ENCODE results near the gene TSPAN11.

The TSPAN11 gene

DNA sequence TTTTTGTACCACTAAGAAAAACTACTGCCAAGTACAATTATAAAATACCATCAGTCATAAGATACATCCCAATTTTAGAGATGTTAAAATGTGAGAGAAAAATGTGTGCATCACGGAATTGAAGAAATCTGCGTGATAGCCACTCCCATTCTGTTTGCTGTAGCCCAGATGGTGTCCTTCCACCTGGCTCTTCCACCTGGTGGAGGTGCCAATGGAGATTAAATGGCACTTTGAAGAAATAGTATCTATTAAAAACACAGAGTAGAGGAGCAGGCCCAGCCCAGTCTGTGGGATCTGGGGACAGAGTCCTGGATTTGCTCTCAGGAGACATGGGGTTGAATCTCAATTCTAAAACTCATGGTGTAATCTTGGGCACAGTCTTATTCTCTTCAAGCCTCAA lies 35.5 kb downstream of the TSPAN11 start:
- no peak for DNase-seq

DNA sequence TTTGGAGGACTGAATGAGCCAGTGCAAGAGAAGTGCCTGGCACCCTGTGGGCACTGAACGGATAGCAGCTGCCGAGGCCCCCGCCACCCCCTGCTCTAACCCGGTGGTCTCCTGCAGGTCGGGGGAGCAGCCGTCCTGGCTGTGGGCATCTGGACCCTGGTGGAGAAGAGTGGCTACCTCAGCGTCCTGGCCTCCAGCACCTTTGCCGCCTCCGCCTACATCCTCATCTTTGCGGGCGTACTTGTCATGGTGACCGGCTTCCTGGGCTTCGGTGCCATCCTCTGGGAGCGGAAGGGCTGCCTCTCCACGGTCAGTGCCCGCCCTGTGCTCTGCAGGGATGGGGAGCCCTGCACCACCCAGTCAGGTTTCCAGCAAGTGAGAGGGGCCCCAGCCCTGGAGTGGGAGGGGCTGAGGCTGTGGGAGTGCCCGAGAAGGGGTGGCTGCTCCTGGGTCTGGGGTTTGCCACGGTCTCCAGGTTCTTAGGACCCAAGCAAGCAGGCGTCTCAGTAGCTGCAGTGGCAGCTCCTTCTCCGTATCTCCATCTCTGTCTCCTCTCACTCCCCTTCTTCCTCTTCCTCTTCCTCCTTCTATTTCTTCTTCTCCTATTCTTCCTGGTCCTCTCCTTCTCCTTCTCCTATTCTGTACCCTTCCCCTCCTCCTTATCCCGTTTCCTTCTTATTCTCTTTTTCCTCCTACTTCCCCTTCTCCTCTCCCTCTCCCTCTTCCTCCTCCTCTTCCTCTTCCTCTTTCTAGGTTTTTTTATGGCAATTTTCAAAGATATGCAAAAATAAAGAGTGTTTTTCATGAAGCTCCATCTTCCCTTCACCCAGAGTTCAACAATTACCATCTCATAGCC lies 37.4 kb downstream of the TSPAN11 start:
- no peak for DNase-seq

DNA sequence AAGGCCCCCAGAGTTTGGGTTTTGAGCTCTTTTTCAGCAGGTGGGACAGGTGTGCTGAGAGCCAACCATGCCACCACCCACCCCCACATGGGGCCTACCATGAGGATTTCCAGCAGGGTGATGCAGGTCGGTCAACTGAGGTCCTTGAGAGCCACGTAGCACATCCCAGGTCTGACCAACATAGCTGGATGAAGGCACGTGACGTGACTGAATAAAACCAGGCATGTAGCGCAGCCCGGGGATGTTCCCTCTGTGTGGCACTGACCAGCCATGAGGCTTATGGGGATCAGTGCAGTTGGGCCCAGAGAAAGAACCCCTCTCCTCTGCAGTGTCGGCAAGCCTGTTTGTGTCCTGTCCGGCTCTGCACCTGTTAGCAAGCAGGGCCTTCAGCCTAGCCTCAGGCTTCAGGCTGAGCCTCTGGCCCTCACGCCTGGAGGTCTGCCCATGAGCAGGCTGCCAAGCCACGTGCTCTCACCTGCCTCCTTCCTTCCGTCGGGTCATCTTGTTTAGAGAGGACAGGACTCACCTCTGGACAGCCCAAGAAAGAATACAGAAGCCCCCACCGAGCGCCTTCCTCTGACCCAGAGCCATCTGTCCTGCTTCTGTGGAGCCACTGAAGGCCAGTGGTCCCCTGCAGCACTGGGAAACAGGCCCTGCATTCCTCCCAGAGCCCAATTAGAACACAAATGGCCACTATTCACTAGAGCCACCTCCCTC lies 38.5 kb downstream of the TSPAN11 start:
- DNase-seq, result no peak

DNA sequence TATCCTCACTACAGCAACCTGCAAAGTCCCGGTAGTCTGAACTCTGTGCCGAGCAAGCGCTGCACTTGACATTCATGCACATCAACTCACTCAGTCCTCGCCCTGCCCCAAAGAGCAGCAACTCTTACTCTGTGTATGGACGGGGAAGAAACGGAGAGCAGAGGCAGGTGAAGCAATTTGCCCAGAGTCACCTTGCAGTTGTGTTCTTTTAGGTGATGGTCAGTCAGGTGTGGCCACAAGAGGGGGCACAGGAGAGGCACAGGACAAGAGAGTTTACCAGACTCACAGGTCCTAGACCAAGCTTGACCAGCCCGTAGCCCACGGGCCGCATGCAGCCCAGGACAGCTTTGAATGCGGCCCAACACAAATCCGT lies 39.1 kb downstream of the TSPAN11 start:
- no peak for DNase-seq

DNA sequence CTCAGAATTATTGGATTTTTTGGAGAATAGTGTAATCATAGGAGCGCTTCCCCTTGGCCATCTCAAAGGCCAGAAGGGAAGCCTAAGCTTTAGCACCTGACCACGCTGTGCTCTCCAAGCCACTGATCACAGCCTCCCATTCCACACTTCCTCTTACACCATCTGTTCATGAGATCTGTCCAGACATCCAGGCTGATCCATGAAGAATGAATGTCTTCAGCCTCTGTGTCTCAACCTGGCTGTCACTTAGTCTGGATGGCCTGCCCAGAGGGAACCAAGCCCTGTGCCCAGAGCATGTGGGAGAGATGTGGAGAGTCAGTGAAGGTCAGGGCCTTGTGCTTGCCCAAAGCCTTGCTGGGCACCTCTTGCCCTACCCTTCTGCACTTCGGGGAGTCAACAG lies 40.5 kb downstream of the TSPAN11 start:
- no peak for DNase-seq

DNA sequence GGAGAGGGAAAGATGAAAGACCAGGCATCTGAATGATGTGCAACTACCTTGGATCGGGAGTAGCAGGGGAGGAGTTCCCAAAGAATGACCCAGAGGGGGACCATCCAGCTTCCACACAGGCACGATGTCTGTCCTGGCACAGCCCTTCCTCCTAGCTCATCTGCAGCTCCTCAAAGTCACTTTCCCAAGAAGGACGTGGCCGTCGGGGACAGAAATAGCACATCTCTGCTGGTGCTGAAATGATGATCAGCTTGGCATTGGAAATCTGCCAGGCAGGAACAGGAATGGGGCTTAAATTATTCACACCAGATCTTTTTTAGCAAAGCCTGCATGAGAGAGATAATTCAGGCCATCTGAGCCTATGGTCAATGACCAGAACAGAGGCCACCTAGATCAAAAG lies 41.7 kb downstream of the TSPAN11 start:
- no peak for DNase-seq

DNA sequence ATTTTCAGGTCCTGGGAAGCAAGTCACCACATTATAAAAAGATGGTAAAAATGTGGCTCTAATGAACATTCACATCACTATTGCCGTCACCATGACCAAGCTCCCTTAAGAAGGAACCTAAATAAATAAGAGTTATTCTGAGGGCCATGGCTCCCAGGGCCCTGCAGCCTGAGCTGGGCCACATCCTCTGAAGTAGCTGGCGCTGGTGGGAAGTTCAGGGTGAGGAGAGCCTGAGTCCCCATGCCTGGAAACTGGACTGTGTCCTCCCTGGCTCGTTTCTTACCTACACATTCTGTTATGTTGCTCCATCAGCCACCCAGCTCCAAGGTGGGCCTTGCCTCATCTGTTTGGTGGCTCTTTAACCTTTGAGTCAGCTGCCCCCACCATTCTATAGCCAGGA lies 42.5 kb downstream of the TSPAN11 start:
- DNase-seq, result no peak

DNA sequence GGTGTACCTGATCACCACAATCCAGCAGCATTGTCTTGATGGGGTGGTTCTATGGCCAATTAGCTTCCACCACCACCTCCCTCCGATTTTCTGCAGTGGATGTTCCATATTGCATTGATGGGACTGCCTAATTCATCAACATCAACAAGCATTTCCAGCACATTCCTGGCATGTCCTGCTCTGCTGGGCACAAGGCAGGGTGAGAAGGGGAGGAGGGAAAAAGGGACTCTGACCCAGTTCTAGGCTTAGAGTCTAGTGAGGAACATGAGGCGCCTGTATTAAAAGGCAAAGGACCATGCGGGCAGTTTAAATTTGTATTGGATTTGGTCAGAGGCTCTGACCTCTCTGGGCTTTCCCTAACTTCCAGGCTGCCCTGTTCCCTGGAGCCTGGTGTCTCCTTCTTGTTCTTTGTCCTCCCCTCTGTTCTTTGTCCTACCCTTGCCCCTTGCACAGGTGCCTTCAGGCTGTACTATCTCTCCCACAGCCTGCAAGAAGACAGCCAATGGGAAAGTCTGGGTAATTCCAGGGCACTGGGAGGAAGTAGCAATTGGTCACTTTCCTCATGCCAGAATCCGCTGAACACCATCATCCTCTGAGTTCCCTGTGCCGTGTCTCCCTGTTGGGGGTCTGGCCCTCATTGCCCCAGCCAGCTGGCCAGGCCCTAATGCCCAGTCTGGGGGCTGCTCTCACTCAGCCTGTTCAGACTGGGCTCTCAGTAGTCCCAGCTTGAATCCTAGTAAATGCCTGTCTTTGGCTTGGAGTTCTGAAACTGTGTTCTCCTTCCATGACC lies 43.3 kb downstream of the TSPAN11 start:
- no peak for DNase-seq

DNA sequence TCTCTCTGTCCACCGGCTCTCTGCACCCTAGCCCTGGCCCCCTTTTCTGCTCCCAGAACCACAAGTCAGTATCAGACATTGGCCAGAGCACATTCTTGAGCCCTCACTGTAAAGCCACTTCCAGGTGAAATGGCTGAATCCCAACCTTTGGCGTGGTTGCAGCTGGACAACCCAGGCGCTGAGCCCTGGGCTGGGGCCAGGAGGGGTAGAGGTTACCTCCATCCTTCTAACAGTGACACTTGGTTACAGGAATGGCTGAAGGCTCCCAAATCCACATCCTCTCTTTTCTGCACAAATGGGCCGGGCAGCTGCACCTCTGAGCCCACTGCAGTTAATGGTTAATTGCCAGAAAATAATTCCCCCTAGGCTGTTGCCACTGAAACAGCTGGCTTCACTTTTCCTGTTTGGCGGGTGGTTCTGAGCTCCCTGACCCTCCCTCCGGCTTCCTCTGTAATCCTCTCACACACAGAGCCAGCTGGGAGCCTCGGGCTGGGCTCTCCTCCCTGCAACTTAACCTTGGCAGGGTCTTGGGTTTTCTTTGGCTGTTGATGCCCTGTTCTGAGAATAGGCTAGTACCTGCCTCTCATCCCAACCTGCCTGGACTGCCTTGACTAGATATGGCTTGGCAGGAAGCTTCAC lies 44.1 kb downstream of the TSPAN11 start:
- DNase-seq, result no peak

DNA sequence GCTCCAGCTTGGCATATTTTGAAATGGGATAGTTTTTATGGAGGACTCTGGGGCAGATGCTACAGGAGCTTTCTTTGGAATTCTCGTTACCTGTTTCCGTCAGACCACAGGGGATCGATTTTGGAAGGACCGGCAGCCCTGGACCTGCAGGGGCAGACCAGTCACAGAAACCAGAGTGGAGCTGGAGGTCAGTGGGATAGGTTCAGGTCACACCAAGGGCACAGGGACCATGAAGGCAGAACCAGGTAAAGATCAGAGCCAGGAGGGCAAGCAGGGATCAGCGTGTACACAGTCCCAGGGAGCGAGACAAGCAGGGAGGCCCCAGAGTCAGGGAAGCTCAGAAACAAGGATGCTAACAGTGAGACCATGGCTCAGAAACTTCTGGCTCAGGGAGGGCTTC lies 45.5 kb downstream of the TSPAN11 start:
- DNase-seq, result no peak

DNA sequence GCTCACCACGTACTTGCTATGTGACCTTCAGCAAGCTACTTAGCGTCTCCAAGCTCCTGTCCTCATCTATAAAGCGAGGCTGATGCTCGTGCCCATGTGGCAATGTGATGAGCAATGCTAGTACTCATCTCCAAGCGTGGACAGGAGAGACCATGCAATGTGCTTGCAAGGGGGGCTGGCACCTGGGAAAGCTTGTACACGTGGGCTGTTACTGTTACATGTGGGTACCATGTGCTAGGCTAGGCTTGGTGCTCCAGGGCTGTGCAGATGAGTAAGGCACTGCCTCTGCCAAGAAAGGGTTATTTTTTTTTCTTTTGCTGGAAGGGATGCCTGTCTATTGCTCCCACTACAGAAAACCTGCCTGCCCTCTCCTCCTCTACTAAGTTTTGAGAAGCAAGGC lies 46.6 kb downstream of the TSPAN11 start:
- no peak for DNase-seq

DNA sequence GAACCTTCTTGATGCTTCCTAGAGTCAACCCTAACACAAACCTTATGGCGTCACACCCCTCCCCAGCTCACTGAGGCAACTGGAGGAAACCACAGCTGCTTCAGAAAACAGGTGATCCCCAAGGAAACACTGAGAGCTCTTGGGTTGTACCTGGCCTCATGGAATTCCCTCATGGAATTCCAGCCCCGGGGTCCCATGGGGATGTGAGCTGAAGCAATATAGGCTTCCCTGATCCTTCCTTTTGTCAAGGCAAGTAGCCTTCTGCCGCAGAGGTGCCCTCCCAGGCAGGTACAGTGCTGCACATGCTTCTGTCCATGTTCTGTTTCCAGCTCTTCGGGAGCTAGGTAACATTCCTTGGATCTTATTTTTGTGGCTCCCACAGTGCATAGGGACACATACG lies 47.3 kb downstream of the TSPAN11 start:
- DNase-seq, result no peak

DNA sequence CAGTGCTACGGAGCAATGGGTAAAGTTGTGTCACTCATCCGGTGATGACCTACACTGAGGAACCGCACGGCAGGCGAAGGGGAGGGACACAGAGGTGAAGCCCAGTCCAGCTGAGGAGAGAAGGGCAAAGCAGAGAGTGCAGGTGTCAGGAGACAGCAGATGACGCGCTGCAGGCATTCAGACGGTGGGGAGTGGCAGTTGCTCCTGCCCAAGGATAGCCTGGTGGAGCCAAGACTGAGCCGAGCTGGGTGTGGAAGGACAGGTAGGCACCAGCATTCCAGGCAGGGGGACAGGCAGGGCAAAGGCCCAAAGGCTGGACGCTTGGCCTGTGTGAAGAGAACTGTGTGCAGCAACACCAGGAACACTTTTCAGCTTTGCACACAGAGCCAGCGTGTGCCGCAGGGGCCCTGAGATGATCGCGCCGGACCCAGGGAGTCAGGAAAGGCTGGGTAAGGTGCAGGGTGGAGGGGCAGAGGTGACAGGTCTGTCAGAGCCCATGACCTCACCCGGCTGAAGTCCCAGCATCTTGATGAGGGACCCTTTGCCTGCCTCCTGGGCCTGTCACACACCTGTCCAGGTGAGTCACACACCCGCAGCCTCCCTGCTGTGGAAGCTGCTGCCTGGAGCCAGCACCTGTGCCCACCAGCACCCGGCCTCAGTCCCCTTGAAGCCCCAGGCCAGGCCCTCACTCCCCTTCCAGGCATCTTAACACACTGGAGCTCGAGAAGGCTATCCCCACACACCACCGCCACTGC lies 48.4 kb downstream of the TSPAN11 start:
- no peak for DNase-seq

DNA sequence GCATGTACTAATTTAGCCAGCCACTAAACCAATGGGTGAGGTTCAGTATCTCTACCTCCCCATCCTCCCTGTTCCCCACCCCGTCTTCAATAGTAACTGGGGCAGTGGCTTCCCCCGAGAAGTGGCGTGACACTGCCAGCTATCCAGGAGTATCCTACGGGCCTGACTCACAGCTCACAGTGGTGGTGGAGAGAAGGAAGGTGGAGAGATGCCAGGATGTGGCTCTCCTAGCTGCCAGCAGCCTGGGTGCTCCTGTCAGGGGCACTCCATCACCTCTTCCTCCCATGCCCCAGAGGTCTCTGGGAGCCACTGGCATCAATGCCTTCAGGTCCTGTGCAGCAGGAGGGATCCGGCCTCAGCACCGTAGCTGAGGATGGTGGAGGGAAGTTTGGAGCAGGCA lies 49.0 kb downstream of the TSPAN11 start:
- DNase-seq, result no peak

DNA sequence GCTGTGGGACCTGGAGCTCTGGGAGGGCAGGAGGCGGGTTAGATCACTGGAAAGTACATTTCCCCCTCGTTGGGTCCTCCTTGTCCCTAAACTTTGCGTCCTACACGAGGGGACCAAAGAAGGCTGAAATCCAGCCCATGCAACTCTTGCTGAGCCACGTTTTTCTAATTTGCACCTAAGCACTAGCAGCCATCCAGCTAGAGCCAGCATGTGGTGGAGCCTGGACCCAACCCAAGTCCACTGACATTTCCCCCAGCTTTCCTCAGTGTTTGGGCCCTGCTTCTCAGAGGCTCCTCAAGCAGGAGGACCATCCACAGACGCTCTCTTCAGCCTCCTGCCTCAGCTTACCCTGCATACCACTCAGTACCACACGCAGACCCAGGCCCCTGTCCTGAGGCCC lies 49.7 kb downstream of the TSPAN11 start:
- DNase-seq, result no peak

DNA sequence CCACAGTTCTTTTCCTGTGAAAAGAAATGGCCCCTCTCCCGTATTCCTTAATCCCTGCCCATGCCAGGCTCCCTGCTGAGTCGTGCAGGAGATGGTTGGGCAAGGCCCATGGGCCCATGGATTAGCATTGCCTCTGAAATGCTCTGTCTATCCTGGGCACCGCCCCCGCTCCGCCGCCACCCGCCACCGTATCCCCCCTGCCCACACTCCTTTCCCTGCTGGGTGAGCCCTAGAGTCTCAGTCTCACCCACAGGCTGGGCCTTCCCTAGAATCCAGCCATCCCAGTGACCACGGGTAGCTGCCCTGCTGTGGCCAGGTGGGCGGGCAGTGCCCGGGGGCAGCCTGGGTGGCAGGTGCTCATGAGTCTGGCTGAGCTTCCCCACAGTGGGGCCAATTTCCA lies 50.6 kb downstream of the TSPAN11 start:
- no peak for DNase-seq

DNA sequence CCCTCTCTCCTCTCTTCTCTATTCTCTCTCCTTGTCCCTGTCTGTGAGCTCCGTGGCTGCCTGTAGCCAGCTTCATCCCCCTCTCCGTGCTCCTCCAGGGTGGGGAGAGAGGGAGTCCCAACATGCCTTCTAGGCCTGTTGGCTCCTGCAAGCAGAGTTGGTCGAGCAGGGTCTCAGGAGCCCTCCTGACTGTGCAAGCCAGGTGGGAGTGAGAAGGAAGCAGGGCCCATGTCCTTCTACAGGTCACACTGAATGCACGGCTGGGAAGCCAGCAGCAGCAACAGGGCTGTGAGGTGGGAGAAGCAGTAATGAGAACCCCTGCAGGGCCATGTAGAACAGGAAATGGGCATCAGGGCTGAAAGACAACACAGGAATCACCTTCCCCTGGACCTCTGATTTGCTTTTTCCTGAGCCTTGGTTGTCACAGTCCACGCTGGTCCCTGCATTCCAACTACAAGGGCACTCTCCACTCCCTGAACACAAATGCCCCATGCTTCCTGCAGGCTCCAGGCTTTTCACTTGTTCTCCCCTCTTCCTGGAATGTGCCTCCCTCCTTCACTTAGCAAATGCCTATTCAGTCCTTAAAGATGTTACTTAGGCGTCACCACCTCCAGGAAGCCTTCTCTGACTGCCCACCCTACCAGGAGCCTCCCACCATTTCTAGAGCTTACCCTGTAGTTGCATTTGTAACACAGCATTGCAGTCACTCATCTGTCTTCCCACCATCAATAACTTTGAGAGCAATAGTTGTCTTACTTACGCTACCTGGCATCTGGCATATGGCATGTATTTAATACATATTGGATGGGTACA lies 51.2 kb downstream of the TSPAN11 start:
- DNase-seq, result no peak

DNA sequence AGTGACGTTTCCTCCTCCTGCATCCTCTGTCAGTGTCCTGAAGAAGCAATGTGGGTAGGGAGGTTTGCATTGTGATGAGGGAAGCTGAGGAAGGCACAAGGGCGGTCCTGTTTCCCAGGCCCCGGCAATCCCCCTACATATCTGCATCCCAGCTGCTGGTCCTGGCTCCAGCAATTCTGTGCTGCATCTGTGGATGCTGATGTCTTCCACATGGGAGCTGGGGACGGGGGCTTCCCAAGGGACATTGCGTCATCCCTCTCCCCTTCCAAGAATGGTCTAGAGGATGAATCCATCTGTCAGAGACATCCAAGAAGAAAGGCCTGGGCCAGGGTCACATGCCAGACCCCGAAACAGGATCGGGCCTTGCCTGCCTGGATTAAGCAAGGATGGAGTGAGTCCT lies 52.1 kb downstream of the TSPAN11 start:
- DNase-seq, result no peak

DNA sequence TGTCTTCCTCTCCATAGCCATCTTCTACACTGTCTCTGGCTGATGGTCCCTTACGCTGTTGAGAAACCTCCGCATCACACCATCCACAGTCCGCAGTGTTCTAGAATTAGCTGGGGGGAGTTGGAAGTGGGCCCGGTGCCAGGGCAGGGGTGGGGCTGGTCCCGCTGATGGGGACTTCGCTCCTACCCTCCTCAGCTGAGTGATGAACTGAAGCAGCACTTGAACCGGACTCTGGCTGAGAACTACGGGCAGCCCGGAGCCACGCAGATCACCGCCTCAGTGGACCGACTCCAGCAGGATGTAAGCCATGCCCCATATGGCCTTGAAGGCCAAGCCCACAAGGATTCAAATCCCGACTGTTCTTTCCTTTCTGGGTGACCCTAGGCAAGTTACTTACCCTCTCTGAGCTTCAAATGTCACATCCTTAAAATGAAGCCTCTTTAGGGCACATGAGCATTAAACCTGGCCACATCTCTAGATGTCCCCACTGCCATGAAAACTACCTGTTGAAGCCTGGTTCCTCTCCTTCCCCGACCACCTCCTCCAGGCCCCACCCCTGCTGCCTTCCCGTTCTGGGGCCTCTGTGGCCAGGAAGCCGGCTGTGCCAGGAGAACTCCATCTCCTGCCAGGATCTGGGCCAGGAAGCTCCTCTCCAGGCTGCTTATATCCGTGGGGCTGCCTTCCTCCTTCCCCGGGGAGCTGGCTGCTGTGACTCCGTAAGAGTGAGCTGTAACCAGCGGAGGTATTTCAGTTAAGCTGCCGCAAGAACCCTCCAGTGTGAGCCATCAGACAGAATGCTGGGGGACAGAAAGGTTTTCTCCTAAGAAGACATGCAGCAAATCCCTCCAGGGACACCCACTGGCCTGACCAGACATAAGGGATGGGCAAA lies 53.1 kb downstream of the TSPAN11 start:
- DNase-seq, result no peak

DNA sequence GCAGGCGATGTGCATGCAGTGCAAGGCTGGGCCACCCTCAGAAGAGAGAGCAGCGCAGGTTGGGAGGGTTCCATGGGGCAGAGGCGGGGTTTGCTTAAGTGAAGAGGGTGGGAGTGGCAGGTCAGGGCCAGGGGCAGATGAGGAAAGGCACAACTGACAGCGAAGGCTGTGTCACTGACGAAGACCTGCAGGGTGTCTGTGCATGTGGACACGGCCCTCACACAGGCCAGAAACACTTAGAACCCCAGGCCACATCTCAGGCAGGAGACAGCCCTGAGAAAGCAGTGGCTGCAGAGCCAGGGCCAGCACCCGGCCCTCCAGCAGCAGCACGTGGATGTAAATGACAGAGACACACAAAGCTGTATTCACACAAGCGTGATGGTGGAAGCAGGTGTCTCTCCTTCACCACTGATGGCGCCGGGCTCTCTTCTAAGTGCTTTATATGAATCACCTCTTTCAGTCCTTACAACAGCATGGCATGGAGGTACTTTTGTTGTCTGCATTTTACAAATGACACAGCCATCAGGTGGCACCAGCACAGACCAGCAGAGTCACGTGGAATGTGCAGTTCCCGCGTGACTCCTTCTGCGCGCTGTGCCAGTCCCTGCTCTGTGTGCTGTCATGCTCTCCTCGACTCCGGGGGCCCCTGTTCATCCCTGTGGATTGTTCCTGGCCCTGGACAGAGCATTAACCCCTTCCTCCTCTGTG lies 54.6 kb downstream of the TSPAN11 start:
- DNase-seq, result peak; percentile 51
